Progenitor cell of endocrine pancreas (in vitro differentiated cells): ENCODE results near the gene CNOT10. TPM values are rescaled to one million over a fixed set of nuclear protein-coding genes. Genes with fewer than 3 reads are reported as not detected.
"Not testable (repeated sequence)": the region's sequence is repeated elsewhere in the genome, so short reads cannot be mapped to it uniquely, and the experiment has no call there.

ENCODE experiments used
- DNase-seq: peaks from one replicate; pipeline ENCODE4 v3.0.0; 2021; ENCODE audit warnings: low spot score; ENCODE audit not compliant: unreplicated experiment
- H3K27ac Mint-ChIP-seq: 2 replicates; pipeline ENCODE4 v1.8.0; 2021; ENCODE audit warnings: mild to moderate bottlenecking, moderate library complexity, mixed read lengths
- H3K27me3 Mint-ChIP-seq: 2 replicates; pipeline ENCODE4 v1.8.0; 2021; ENCODE audit warnings: mixed read lengths
- H3K36me3 Mint-ChIP-seq: 2 replicates; pipeline ENCODE4 v1.8.0; 2022; ENCODE audit warnings: mixed read lengths; ENCODE audit not compliant: insufficient read depth
- H3K4me1 Mint-ChIP-seq: 2 replicates; pipeline ENCODE4 v1.8.0; 2021; ENCODE audit warnings: low read depth, mixed read lengths
- H3K4me3 Mint-ChIP-seq: 2 replicates; pipeline ENCODE4 v1.8.0; 2021; ENCODE audit warnings: low read depth, mild to moderate bottlenecking, moderate library complexity, mixed read lengths
- H3K9me3 Mint-ChIP-seq: 2 replicates; pipeline ENCODE4 v1.8.0; 2021; ENCODE audit warnings: low read depth, mixed read lengths
- total RNA-seq: library from RNA; stranded (reverse); gene quantifications from 2 replicates; pipeline ENCODE4 v1.2.1, GENCODE V29; 2021
- TF ChIP-seq, protein P1 (sequence below): fragments of 200-600 bp; sonication (generic); IDR thresholded peaks from one replicate; pipeline ENCODE4 v1.5.0; 2021; ENCODE audit warnings: antibody characterized with exemption, mild to moderate bottlenecking; ENCODE audit not compliant: unreplicated experiment

The CNOT10 gene
- total RNA-seq, 1 donor from 2014 or later = 52.5 TPM

DNA sequence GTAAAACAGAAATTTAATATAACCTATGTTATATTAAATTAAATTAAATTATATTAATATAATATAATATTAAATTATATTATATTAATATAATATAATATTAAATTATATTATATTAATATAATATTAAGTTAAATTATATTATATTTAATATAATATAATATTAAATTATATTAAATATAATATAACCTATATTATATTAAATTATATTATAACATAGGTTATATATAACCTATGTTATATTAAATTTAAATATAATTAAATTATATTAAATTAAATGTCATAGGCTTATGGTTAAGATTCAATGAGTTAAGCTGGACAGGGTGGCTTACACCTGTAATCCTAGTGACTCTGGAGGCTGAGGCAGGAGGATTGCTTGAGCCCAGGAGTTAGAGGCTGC is 40.6 kb upstream of the CNOT10 start:
- Mint-ChIP-seq H3K4me1 (peaks cover 8% of the 10 kb centered on the region), H3K27ac (no peak overlapping the region), H3K27me3 (no peaks in the 10 kb centered on the region), H3K4me3 (no peak overlapping the region), H3K36me3 (no peaks in the 10 kb centered on the region), H3K9me3 (no peaks in the 10 kb centered on the region)
- DNase-seq = no peak
- TF ChIP-seq, protein P1, sequence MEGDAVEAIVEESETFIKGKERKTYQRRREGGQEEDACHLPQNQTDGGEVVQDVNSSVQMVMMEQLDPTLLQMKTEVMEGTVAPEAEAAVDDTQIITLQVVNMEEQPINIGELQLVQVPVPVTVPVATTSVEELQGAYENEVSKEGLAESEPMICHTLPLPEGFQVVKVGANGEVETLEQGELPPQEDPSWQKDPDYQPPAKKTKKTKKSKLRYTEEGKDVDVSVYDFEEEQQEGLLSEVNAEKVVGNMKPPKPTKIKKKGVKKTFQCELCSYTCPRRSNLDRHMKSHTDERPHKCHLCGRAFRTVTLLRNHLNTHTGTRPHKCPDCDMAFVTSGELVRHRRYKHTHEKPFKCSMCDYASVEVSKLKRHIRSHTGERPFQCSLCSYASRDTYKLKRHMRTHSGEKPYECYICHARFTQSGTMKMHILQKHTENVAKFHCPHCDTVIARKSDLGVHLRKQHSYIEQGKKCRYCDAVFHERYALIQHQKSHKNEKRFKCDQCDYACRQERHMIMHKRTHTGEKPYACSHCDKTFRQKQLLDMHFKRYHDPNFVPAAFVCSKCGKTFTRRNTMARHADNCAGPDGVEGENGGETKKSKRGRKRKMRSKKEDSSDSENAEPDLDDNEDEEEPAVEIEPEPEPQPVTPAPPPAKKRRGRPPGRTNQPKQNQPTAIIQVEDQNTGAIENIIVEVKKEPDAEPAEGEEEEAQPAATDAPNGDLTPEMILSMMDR = no peak

DNA sequence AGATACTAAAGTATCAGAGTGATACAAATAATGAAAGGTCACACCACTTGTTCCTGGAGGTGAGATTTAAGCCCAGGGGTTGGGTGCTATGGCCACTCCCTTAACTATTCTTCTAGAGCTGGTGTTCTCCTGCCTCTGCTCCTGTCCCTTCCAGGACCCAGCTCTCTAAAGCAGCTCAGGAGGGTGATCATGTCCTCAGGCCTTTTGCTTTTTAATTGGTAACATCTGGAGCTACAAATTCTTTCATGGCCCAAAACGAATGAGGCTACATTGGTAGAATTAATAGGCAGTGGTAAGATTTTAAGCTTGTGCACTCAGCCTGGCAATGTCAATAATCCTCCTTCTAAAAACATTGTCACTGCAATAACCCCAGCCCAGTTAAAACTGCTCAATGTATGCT is 38.2 kb upstream of the CNOT10 start:
- H3K27ac Mint-ChIP-seq = no peak overlapping the region
- peaks cover 8% of the 10 kb centered on the region for H3K4me1 Mint-ChIP-seq
- no peaks in the 10 kb centered on the region for H3K36me3 Mint-ChIP-seq
- H3K27me3 Mint-ChIP-seq = no peaks in the 10 kb centered on the region
- no peak overlapping the region for H3K4me3 Mint-ChIP-seq
- H3K9me3 Mint-ChIP-seq = no peaks in the 10 kb centered on the region
- TF ChIP-seq, protein P1 = no peak
- no peak for DNase-seq

DNA sequence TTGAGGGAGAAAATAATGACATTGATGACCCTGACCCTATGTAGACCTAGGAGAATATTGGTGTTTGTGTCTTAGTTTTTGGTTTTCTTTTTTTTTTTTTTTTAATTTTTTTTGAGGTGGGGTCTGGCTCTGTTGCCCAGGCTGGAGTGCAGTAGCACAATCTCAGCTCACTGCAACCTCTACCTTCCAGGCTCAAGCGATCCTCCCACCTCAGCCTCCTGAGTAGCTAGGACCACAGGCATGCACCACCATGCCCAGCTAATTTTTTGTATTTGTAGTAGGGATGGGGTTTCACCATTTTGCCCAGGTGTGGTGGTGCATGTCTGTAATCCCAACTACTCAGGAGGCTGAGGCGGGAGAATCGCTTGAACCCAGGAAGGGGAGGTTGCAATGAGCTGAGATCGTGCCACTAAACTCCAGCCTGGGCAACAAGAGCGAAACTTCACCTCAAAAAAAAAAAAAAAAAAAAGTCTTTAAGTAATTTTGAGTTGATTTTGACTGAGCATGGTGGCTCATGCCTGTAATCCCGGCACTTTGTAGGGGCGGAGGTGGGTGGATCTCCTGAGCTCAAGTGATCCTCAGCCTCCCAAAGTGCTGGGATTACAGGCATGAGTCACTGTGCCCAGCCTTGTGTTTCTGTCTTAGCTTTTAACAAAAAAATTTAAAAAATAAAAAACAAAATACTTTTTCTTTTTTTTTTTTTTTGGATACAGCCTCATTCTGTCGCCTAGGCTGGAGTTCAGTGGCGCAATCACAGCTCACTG is 32.5 kb upstream of the CNOT10 start:
- not testable (repeated sequence) for DNase-seq, H3K27ac Mint-ChIP-seq, H3K27me3 Mint-ChIP-seq, H3K36me3 Mint-ChIP-seq, H3K4me1 Mint-ChIP-seq, H3K4me3 Mint-ChIP-seq, H3K9me3 Mint-ChIP-seq

- no peaks in the 10 kb centered on the region for H3K36me3 Mint-ChIP-seq
- no peak overlapping the region for H3K4me3 Mint-ChIP-seq
- peaks cover 3% of the 10 kb centered on the region for H3K27me3 Mint-ChIP-seq
- H3K9me3 Mint-ChIP-seq = no peaks in the 10 kb centered on the region
- H3K4me1 Mint-ChIP-seq = no peaks in the 10 kb centered on the region
- TF ChIP-seq, protein P1 = no peak
- no peak for DNase-seq
- H3K27ac Mint-ChIP-seq = no peak overlapping the region
These were observed 29.8 kb upstream of the CNOT10 start for GRCh38 chr3:32655167-32655566.

- Mint-ChIP-seq H3K36me3 (no peaks in the 10 kb centered on the region), H3K4me3 (no peak overlapping the region), H3K4me1 (no peaks in the 10 kb centered on the region), H3K9me3 (no peaks in the 10 kb centered on the region), H3K27me3 (peaks cover 3% of the 10 kb centered on the region), H3K27ac (no peak overlapping the region)
- DNase-seq = no peak
- TF ChIP-seq, protein P1 = no peak
These were observed 24.4 kb upstream of the CNOT10 start for GRCh38 chr3:32660634-32661033.

DNA sequence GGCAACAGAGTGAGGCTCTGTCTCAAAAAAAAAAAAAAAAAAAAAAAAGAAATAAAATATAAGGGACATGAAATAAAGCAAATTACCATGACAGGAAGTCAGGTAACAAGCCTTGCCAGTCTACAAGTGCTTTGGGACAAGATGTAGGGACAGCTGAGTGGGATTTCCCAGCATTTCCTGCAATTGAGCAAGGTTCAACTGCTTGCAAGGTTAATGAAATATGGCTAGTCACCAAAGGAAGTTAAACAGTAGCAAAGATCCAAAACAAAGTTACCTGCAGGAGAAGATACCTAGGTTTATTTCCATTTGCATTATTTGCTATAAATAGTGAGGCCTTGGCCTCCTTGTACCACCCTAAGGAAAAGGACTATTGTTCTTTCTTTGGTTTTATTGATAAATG is 22.3 kb upstream of the CNOT10 start:
- Mint-ChIP-seq H3K4me1 (no peaks in the 10 kb centered on the region), H3K27ac (no peak overlapping the region), H3K36me3 (no peaks in the 10 kb centered on the region), H3K4me3 (no peak overlapping the region), H3K9me3 (no peaks in the 10 kb centered on the region), H3K27me3 (no peaks in the 10 kb centered on the region)
- TF ChIP-seq, protein P1 = no peak
- DNase-seq = no peak
